Skeletal muscle satellite cell (primary cell): ENCODE data around the gene NEB. TPM values are rescaled to one million over a fixed set of nuclear protein-coding genes. Genes with fewer than 3 reads are reported as not detected.

Source experiments
- H3K27me3 ChIP-seq: 2 replicates; pipeline ENCODE4 v1.7.0; 2013; ENCODE audit warnings: low read length; ENCODE audit not compliant: control insufficient read depth, insufficient read depth
- H3K36me3 ChIP-seq: 2 replicates; pipeline ENCODE4 v1.7.0; 2013; ENCODE audit warnings: mild to moderate bottlenecking, control low read depth, low read length; ENCODE audit not compliant: insufficient read depth
- H3K4me1 ChIP-seq: 2 replicates; pipeline ENCODE4 v1.7.0; 2013; ENCODE audit warnings: low read length; ENCODE audit not compliant: control insufficient read depth, insufficient read depth
- H3K4me2 ChIP-seq: 2 replicates; pipeline ENCODE4 v1.7.0; 2013; ENCODE audit warnings: mild to moderate bottlenecking, low read length
- H3K4me3 ChIP-seq: 2 replicates; pipeline ENCODE4 v1.7.0; 2013; ENCODE audit warnings: low read length
- H3K9ac ChIP-seq: 2 replicates; pipeline ENCODE4 v1.7.0; 2013; ENCODE audit warnings: mild to moderate bottlenecking, low read depth, low read length, moderate library complexity
- H3K9me3 ChIP-seq: replicated peaks from 2 replicates; pipeline ENCODE4 v1.7.0; 2013; ENCODE audit warnings: mild to moderate bottlenecking, control low read depth, low read length
- total RNA-seq: library from RNA; depleted of rRNA; stranded (reverse); fragments of >200 nt; gene quantifications from 2 replicates; pipeline ENCODE4 v1.2.3, GENCODE V29; 2012; rRNA removed

Gene NEB
- total RNA-seq, result 1.0 and 9.8 TPM in 2 replicates

DNA sequence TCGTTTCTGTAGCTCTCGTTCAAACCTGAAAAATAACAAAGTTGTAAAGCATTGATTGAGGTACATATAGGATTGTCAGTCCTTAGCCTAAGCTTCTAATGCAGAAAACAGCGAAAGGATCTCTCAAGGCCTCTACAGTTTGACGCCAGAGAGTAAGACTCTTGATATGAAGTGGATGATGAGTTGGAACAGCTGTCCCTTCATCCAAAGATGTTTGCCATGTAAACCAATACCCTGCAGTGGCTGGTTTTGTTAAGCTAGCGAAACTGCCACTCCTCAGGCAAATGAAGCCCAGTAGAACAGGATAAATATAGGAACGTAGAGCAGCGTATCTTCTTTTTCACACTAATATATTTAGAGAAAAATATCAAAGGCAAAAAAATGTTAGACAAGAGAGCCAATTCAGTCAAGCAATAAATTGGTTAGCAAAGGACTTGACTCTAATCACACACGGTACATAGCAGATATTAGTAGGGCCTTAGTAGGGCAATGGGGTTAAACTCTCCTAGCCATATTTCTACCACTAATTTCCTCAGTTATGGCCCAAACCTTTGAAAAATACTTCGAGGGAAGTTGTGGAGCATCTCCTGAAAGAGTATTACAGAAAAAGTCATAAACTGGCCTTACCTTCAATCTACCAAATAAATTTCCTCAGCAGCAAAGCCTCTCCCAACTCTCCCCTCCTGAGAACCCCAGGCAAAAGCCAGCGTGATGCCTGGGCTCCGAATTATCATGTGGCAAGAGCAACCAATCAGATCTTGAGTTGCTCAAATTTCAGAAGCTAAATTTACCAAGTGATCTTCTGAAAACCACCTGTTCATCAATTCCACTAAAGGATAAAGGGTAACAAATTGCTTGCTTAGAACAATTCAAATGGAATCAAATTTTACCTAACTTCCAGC lies at the start of gene NEB:
TSS of gene NEB (minus strand) at position 706 of the 902 bp plus-strand sequence. CDS start 1,320 bp downstream, outside the sequence.
- Histone ChIP-seq H3K4me1 (no peaks in the 10 kb centered on the region), H3K36me3 (no peaks in the 10 kb centered on the region), H3K4me2 (no peak within 1 kb of the TSS), H3K27me3 (no peaks in the 10 kb centered on the region), H3K9ac (no peak within 1 kb of the TSS), H3K4me3 (no peak within 1 kb of the TSS), H3K9me3 (no peaks in the 10 kb centered on the region)

- Histone ChIP-seq H3K9me3 (no peaks in the 10 kb centered on the region), H3K4me3 (no peak overlapping the region), H3K27me3 (no peaks in the 10 kb centered on the region), H3K4me1 (no peaks in the 10 kb centered on the region), H3K4me2 (no peak overlapping the region), H3K9ac (no peak overlapping the region), H3K36me3 (peaks cover 14% of the 10 kb centered on the region)
These were observed 48.9 kb upstream of the NEB start for GRCh38 chr2:151783133-151783520.

DNA sequence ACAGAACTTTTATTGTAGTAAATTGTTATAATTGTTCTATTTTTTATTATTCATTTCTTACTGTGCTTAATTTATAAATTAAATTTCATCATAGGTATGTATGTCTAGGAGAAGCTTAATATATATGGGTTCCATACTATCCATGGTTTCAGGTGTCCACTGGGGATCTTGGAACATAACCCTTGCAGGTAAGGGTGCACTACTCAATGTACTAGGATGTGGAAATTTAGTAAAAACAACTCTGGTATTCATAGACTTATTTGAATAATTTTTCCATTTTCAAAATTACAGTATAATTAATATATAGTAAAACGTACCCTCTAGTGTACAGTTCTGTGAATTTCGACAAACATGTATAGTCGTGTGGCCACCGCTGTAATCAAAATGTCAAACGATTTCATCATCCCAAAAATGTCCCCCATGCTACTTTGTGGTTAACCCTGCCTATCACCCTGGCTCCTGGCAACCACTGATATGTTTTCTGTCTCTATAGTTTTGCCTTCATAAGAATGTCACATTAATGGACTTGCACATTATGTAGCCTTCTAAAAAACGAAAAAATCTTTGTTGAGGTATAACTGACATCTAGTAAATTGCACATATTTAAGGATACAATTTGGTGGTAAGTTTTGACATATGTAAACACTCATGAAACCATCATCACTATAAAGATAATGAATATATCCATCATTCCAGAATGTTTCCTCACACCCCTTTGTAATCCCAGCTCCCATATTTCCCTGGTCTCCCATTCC lies 48.3 kb upstream of the NEB start:
- Histone ChIP-seq H3K36me3 (peaks cover 10% of the 10 kb centered on the region), H3K4me3 (no peak overlapping the region), H3K9me3 (no peaks in the 10 kb centered on the region), H3K4me1 (no peaks in the 10 kb centered on the region), H3K4me2 (no peak overlapping the region), H3K27me3 (no peaks in the 10 kb centered on the region), H3K9ac (no peak overlapping the region)

- Histone ChIP-seq H3K9ac (no peak overlapping the region), H3K4me3 (no peak overlapping the region), H3K9me3 (no peaks in the 10 kb centered on the region), H3K4me2 (no peak overlapping the region), H3K27me3 (no peaks in the 10 kb centered on the region), H3K4me1 (no peaks in the 10 kb centered on the region), H3K36me3 (peaks cover 10% of the 10 kb centered on the region)
These were observed 47.4 kb upstream of the NEB start for GRCh38 chr2:151781642-151782041.

- H3K4me2 ChIP-seq, result no peak overlapping the region
- peaks cover 15% of the 10 kb centered on the region for H3K36me3 ChIP-seq
- H3K4me1 ChIP-seq, result no peaks in the 10 kb centered on the region
- no peak overlapping the region for H3K9ac ChIP-seq
- no peaks in the 10 kb centered on the region for H3K27me3 ChIP-seq
- H3K4me3 ChIP-seq, result no peak overlapping the region
- no peaks in the 10 kb centered on the region for H3K9me3 ChIP-seq
These were observed 46.7 kb upstream of the NEB start for GRCh38 chr2:151780938-151781337.

DNA sequence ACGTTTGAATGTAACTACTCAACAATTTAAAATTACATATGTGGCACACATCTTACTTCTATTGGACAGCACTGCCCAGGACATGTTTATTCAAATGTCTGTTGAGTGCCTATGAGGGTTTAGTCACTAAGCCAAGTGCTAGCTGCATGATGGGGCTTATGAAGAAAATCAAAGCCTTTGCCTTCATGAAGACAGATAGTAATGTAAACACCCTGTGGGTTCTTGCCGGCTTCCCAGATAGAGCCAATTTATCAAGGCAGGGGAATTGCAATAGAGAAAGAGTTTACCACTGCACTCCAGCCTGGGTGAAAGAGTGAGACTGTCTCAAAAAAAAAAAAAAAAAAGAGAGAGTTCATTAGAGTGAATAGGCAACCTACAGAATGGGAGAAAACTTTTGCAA lies 43.7 kb upstream of the NEB start:
- peaks cover 16% of the 10 kb centered on the region for H3K36me3 ChIP-seq
- no peaks in the 10 kb centered on the region for H3K9me3 ChIP-seq
- no peak overlapping the region for H3K4me3 ChIP-seq
- peaks cover 18% of the 10 kb centered on the region for H3K4me1 ChIP-seq
- no peak overlapping the region for H3K9ac ChIP-seq
- H3K4me2 ChIP-seq, result no peak overlapping the region
- no peaks in the 10 kb centered on the region for H3K27me3 ChIP-seq

GRCh38 chr2:151777487-151777886 lies 43.2 kb upstream of the NEB start:
- Histone ChIP-seq H3K4me3 (no peak overlapping the region), H3K4me1 (peaks cover 18% of the 10 kb centered on the region), H3K4me2 (no peak overlapping the region), H3K36me3 (peaks cover 16% of the 10 kb centered on the region), H3K9ac (no peak overlapping the region), H3K27me3 (no peaks in the 10 kb centered on the region), H3K9me3 (no peaks in the 10 kb centered on the region)

- no peak overlapping the region for H3K4me2 ChIP-seq
- H3K9ac ChIP-seq, result no peak overlapping the region
- no peaks in the 10 kb centered on the region for H3K27me3 ChIP-seq
- no peak overlapping the region for H3K4me3 ChIP-seq
- H3K36me3 ChIP-seq, result peaks cover 13% of the 10 kb centered on the region
- H3K4me1 ChIP-seq, result peaks cover 21% of the 10 kb centered on the region
- no peaks in the 10 kb centered on the region for H3K9me3 ChIP-seq
These were observed 42.1 kb upstream of the NEB start for GRCh38 chr2:151776367-151776766.

DNA sequence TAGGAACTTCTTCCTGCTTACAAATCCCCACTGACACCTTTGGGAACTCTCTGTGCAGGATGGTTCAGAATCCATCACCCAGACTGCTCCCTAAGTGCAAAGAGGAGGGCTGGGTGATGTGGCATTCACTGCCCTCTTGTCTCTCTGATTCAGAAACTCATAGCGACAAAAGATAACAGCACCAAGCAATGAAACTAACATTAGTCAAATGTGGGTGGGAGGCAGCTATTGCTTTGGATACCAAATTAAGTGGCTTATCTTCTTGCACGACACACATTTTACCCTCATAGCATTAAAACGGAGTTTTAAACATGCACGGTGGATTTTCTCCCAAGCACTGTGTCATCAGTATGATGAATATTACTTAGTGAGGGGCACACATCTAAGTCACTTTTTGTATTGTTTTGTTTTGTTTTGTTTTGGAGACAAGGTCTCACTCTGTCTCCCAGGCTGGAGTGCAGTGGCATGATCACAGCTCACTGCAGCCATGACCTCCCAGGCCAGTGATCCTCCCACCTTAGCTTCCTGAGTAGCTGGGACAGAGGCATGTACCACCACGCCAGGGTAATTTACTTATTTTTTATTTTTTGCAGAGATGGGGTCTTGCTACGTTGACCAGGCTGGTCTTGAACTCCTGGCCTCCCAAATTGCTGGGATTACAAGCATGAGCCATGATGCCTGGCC lies 40.9 kb upstream of the NEB start:
- Histone ChIP-seq H3K27me3 (no peaks in the 10 kb centered on the region), H3K4me2 (peak overlapping the region; percentile 65), H3K9me3 (no peaks in the 10 kb centered on the region), H3K4me3 (peak overlapping the region; percentile 26), H3K36me3 (peaks cover 12% of the 10 kb centered on the region), H3K4me1 (peaks cover 21% of the 10 kb centered on the region), H3K9ac (peak overlapping the region; percentile 63)

DNA sequence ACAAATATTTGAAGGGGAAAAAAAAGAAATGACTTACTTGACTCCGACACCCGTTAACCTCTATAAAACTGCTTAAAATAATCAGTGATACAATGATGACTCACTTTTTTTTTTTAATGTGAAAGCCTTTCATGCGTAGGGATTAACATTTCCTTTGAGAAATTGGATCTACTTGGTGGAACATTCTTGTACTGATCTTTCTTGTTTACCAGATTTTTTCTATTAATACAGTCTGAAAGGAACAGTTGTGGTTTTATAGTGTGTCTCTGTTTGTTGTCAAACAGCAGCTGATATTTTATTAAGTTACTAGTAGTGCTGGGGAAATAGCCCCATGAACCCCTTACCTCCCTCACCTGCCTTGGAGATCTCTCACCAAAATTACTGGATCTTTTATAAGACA lies 40.2 kb upstream of the NEB start:
- H3K4me2 ChIP-seq, result peak overlapping the region; percentile 65
- no peaks in the 10 kb centered on the region for H3K27me3 ChIP-seq
- peak overlapping the region; percentile 63 for H3K9ac ChIP-seq
- peak overlapping the region; percentile 26 for H3K4me3 ChIP-seq
- no peaks in the 10 kb centered on the region for H3K9me3 ChIP-seq
- H3K36me3 ChIP-seq, result peaks cover 10% of the 10 kb centered on the region
- peaks cover 21% of the 10 kb centered on the region for H3K4me1 ChIP-seq

DNA sequence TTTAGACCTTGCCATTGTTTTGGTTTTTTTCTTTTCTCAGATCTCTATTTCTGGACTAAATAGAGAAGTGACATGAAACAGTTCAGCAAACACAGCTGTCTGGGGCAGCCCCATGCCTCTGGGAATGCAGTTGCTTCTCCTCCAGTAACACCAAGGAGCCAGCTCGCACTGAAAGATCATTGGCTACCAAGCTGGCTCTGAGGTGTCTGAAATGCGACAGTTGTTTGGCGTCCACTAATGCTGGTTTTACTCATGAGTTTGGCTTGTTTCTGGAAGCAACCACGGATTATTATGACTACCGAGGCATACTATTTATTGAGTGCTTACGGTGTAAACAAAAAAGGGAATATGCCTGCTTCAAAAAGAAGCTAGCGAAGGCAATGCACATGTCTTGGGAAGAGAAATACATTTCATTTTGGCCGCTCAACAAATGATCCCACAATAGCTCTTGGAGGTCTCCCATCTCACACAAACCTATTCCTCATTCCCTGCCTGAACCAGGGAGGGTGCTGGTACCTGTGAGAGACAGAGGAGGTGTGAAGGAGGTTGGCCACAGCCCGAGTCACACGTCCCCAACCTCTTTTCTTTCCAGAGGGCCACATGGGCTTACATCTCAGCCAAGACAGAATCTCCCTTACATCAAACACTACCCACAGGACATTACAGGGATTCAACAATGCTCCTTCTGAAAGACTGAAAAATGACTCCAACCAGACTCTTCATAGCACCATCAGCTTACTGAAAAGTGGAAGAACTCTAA lies 37.5 kb upstream of the NEB start:
- Histone ChIP-seq H3K4me2 (no peak overlapping the region), H3K27me3 (no peaks in the 10 kb centered on the region), H3K4me1 (peaks cover 29% of the 10 kb centered on the region), H3K9me3 (no peaks in the 10 kb centered on the region), H3K9ac (no peak overlapping the region), H3K36me3 (peaks cover 5% of the 10 kb centered on the region), H3K4me3 (no peak overlapping the region)
